DND-41 (cell line): Measurements from ENCODE around the gene SELP.

Experiments
- ATAC-seq: fragments of 200-7000 bp; cut with Tn5 transposase; 3 replicates; pipeline ENCODE4 v1.9.1; 2021; ENCODE audit warnings: low read depth; ENCODE audit not compliant: insufficient read depth
- DNase-seq: peaks from one replicate; pipeline ENCODE4 v3.0.0-alpha.2; 2020
- H2AFZ ChIP-seq: 2 replicates; pipeline ENCODE4 v1.6.0; 2012; ENCODE audit warnings: low read depth, low read length
- H3K27ac ChIP-seq: 2 replicates; pipeline ENCODE4 v1.5.1; 2012; ENCODE audit warnings: low read length, inconsistent platforms
- H3K27me3 ChIP-seq: fragments of 200-600 bp; sonication (generic); 2 replicates; pipeline ENCODE4 v1.6.0; 2012; ENCODE audit warnings: low read length, mild to moderate bottlenecking, inconsistent platforms; ENCODE audit not compliant: insufficient read depth, poor library complexity
- H3K36me3 ChIP-seq: 2 replicates; pipeline ENCODE4 v1.5.1; 2012; ENCODE audit warnings: low read length, inconsistent platforms; ENCODE audit not compliant: insufficient read depth
- H3K4me1 ChIP-seq: 2 replicates; pipeline ENCODE4 v1.5.1; 2012; ENCODE audit warnings: mild to moderate bottlenecking, low read length; ENCODE audit not compliant: insufficient read depth
- H3K4me2 ChIP-seq: 2 replicates; pipeline ENCODE4 v1.6.0; 2012; ENCODE audit warnings: mild to moderate bottlenecking, moderate library complexity, low read length, inconsistent platforms; ENCODE audit not compliant: insufficient read depth
- H3K4me3 ChIP-seq, 2 experiments: fragments of 200-600 bp in 1 of 2; shearing (Covaris generic) in 1 of 2; 2 replicates each; pipeline ENCODE4 v1.5.1; 2012 to 2016; ENCODE audit warnings: inconsistent platforms in 2 of 2, low read length in 2 of 2, mild to moderate bottlenecking in 2 of 2, low read depth in 1 of 2, moderate library complexity in 1 of 2
- H3K79me2 ChIP-seq: 2 replicates; pipeline ENCODE4 v1.6.0; 2012; ENCODE audit warnings: low read length, inconsistent platforms; ENCODE audit not compliant: insufficient read depth
- H3K9ac ChIP-seq: 2 replicates; pipeline ENCODE4 v1.6.0; 2012; ENCODE audit warnings: low read depth, mild to moderate bottlenecking, inconsistent platforms, low read length, moderate library complexity
- H3K9me3 ChIP-seq: 2 replicates; pipeline ENCODE4 v1.5.1; 2012; ENCODE audit warnings: low read length, moderate library complexity, mild to moderate bottlenecking, inconsistent platforms; ENCODE audit not compliant: insufficient read depth, severe bottlenecking
- H4K20me1 ChIP-seq: 2 replicates; pipeline ENCODE4 v1.6.0; 2012; ENCODE audit warnings: low read length; ENCODE audit not compliant: insufficient read depth
- CTCF ChIP-seq: IDR thresholded peaks from 2 replicates; pipeline ENCODE4 v1.5.1; 2012; ENCODE audit warnings: borderline replicate concordance, low read length, moderate library complexity, mild to moderate bottlenecking; ENCODE audit not compliant: poor library complexity, severe bottlenecking; ENCODE audit errors: extremely low read depth
- EZH2 ChIP-seq: IDR thresholded peaks from 3 replicates; pipeline ENCODE4 v1.6.1; 2012; ENCODE audit warnings: borderline replicate concordance, low read depth, mild to moderate bottlenecking, moderate library complexity, low read length, inconsistent platforms; ENCODE audit not compliant: severe bottlenecking

SELP gene

DNA sequence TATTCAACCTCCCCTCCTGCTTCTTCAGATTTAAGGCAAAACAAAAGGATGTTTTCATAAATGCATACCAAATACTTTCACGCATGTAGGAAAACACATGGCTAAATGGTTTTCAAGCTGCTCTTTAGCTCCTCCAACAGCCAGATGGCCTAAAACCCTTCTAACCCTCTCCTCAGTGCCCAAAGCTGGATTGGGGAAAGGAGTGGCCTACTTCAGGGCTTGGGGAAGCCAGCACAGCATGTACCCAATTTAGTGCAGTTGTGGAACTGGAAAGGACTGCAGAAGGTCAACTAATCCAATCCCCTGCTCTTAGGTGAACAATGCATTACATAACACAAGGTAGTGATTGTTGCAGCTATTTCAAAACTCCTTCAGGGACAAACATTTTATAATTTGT lies 53.0 kb downstream of the SELP start:
- Histone ChIP-seq H3K36me3 (no peaks in the 10 kb centered on the region), H2AFZ (no peak overlapping the region), H3K4me2 (no peak overlapping the region), H3K27ac (no peak overlapping the region), H3K79me2 (no peaks in the 10 kb centered on the region), H3K4me1 (no peaks in the 10 kb centered on the region), H4K20me1 (no peaks in the 10 kb centered on the region), H3K9me3 (no peaks in the 10 kb centered on the region), H3K4me3 (no peak overlapping the region), H3K27me3 (no peaks in the 10 kb centered on the region), H3K9ac (no peak overlapping the region)
- ATAC-seq (no peak), DNase-seq (no peak)
- no peak for TF ChIP-seq EZH2
- TF ChIP-seq CTCF, result no peak

- no peak overlapping the region for H3K4me2 ChIP-seq
- no peak overlapping the region for H2AFZ ChIP-seq
- no peaks in the 10 kb centered on the region for H3K79me2 ChIP-seq
- H3K4me3 ChIP-seq, result no peak overlapping the region
- H3K27me3 ChIP-seq, result no peaks in the 10 kb centered on the region
- H4K20me1 ChIP-seq, result no peaks in the 10 kb centered on the region
- DNase-seq, result no peak
- ATAC-seq, result no peak
- no peak overlapping the region for H3K9ac ChIP-seq
- H3K27ac ChIP-seq, result no peak overlapping the region
- H3K36me3 ChIP-seq, result no peaks in the 10 kb centered on the region
- TF ChIP-seq CTCF (no peak), EZH2 (no peak)
- H3K4me1 ChIP-seq, result no peaks in the 10 kb centered on the region
- H3K9me3 ChIP-seq, result no peaks in the 10 kb centered on the region
Measured at GRCh38 chr1:169576241-169576934, 53.5 kb downstream of the SELP start.

DNA sequence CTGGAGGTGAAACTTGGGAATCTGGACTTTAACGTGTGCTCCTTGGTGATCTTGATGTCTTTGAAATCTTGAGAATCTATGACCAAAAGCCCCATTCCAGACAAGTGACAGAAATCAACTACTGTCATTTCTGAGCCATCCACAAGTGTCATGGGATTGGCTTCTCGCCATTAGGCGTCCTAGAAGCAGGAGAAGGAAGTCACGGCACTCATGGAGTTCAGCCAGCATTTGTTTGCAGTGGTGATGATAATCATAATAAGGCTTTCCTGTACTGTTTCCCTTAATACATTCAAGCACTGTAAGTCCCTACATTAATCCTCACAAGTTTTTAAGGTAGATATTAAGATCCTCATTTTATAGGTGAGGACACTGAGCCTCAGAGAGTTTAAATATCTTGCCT lies 55.6 kb downstream of the SELP start:
- Histone ChIP-seq H3K9ac (no peak overlapping the region), H3K4me1 (no peaks in the 10 kb centered on the region), H3K27ac (no peak overlapping the region), H3K27me3 (no peaks in the 10 kb centered on the region), H3K4me2 (no peak overlapping the region), H4K20me1 (no peaks in the 10 kb centered on the region), H2AFZ (no peak overlapping the region), H3K36me3 (no peaks in the 10 kb centered on the region), H3K79me2 (no peaks in the 10 kb centered on the region), H3K9me3 (no peaks in the 10 kb centered on the region), H3K4me3 (no peak overlapping the region)
- ATAC-seq (no peak), DNase-seq (no peak)
- TF ChIP-seq EZH2, result no peak
- TF ChIP-seq CTCF, result no peak

DNA sequence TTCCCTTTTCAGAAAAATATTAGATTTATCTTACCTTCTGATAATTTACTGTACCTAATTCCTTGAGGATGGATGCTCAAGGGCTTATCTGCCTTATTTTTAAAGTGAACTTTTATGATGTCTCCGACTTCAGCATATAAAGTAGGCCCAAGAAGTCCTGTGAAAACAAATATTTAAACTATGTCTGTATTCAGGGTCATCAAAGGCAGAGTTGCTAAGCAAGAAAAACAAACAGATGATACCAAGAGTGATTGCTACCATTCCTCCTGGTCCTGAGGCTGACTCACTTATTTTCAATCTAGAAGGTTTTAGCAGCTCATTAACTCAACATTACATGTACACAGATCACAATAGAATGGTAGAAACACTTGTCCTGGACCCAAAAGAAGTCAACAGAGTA lies 57.7 kb downstream of the SELP start:
- ATAC-seq, result no peak
- no peaks in the 10 kb centered on the region for H4K20me1 ChIP-seq
- H3K27ac ChIP-seq, result no peak overlapping the region
- H3K9ac ChIP-seq, result no peak overlapping the region
- no peak for TF ChIP-seq EZH2
- no peak for TF ChIP-seq CTCF
- H3K4me3 ChIP-seq, result no peak overlapping the region
- no peak overlapping the region for H2AFZ ChIP-seq
- H3K27me3 ChIP-seq, result no peaks in the 10 kb centered on the region
- no peaks in the 10 kb centered on the region for H3K4me1 ChIP-seq
- no peaks in the 10 kb centered on the region for H3K36me3 ChIP-seq
- H3K9me3 ChIP-seq, result no peaks in the 10 kb centered on the region
- H3K79me2 ChIP-seq, result no peaks in the 10 kb centered on the region
- DNase-seq, result no peak
- no peak overlapping the region for H3K4me2 ChIP-seq
